ENCODE measurements around the gene ADISSP. TPM values are rescaled to one million over a fixed set of nuclear protein-coding genes. Genes with fewer than 3 reads are reported as not detected.

Gene ADISSP
- total and polyA plus RNA-seq, 2 of the 13 experiments (the other 11 are each of a cell fraction or from before 2014, with no cell fraction given), result 38.3 to 90.6 TPM

DNA sequence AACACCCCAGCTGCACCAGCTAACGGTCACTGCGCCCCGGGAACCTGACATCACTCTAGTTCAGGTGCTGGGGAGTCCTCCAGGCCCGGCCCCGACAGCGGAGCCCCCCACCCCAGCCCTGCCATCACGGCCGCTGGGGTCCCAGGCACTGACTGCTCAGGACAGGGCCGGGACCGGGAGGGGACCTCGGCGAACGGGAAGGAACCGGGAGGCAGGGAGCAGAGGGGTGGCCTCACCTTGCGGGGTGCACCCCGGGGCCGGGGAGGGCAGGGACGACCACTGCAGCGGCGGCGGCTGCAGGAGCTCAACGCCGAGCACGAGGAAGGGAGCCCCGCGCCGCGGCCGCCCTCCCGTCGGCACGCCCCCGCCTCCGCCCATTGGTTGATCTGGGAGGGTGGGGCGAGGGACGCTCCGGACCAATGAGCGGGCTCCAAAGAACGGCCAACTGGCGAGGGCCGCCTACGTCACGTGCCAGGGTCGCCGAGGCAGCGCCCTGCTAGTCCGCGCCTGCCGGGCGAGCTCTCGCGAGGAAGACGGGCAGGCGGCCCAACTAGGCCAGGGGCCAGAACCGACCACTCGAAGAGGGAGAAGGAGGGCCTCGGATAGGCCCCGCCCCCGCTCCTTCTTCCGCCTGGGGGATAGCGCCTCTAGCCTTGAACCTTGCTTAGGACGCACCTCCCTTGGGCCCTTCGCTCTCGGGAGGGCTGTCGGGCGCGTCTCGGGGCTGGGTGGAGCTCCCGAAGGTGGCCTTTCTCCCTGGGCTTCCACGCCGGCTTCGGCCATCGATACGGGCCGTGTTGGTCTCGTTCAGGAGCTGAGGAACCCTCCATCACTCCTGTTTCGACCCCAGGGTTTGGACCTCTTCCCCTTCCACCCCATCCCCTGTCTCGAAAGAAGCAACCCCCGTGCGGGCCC lies at the start of gene ADISSP (continued):
- peak; percentile 82; the same call in 1 of the 2 replicates for TF ChIP-seq RXRB (CRISPR knock-in tag; IDR thresholded peaks at IDR 0.05; ENCODE audit: borderline replicate concordance)
- TF ChIP-seq ZFYVE20 (CRISPR knock-in tag; IDR thresholded peaks at IDR 0.05; ENCODE audit: borderline replicate concordance, low read depth), result peak; percentile 92; the same call in 1 of the 2 replicates
- TF ChIP-seq ZNF777 (CRISPR knock-in tag; IDR thresholded peaks at IDR 0.05), result peak; percentile 62
- peak; percentile 73; the same call in 1 of the 2 replicates for TF ChIP-seq GTF2F1 (IDR thresholded peaks at IDR 0.05; ENCODE audit: low read length)
- TF ChIP-seq SP4 (CRISPR knock-in tag; IDR thresholded peaks at IDR 0.05), result peak; percentile 98
- peak; percentile 85; the same call in 1 of the 2 replicates for TF ChIP-seq ZNF441 (CRISPR knock-in tag; IDR thresholded peaks at IDR 0.05; ENCODE audit: borderline replicate concordance)
- TF ChIP-seq POGZ (CRISPR knock-in tag; IDR thresholded peaks at IDR 0.05), result peak; percentile 86
- TF ChIP-seq, protein P1, sequence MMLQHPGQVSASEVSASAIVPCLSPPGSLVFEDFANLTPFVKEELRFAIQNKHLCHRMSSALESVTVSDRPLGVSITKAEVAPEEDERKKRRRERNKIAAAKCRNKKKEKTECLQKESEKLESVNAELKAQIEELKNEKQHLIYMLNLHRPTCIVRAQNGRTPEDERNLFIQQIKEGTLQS (CRISPR knock-in tag; IDR thresholded peaks at IDR 0.05), result no peak; the same call in 1 of the 2 replicates
- peak; percentile 92 for TF ChIP-seq TBX2 (CRISPR knock-in tag; IDR thresholded peaks at IDR 0.05; ENCODE audit: borderline replicate concordance)
- peak; percentile 90; the same call in 1 of the 2 replicates for TF ChIP-seq ZNF510 (CRISPR knock-in tag; IDR thresholded peaks at IDR 0.05; ENCODE audit: low read depth)
- peak; percentile 97 for TF ChIP-seq ZNF414 (CRISPR knock-in tag; IDR thresholded peaks at IDR 0.05)
- no peak for TF ChIP-seq CHD4 (IDR thresholded peaks at IDR 0.05; ENCODE audit: borderline replicate concordance, low read length)
- no peak for TF ChIP-seq ZNF460 (CRISPR knock-in tag; IDR thresholded peaks at IDR 0.05; ENCODE audit: borderline replicate concordance)
- peak; percentile 54 for TF ChIP-seq SKI (IDR thresholded peaks at IDR 0.05; ENCODE audit: partially characterized antibody)
- TF ChIP-seq ZBTB7A (CRISPR knock-in tag; IDR thresholded peaks at IDR 0.05), result peak; percentile 87
- peak; percentile 49 for TF ChIP-seq ZNF567 (CRISPR knock-in tag; IDR thresholded peaks at IDR 0.05; ENCODE audit: borderline replicate concordance)
- no peak; the same call in 1 of the 2 replicates for TF ChIP-seq ZFP36L2 (CRISPR knock-in tag; IDR thresholded peaks at IDR 0.05)
- no peak for TF ChIP-seq ZSCAN22 (CRISPR knock-in tag; IDR thresholded peaks at IDR 0.05)
- TF ChIP-seq, protein P2, sequence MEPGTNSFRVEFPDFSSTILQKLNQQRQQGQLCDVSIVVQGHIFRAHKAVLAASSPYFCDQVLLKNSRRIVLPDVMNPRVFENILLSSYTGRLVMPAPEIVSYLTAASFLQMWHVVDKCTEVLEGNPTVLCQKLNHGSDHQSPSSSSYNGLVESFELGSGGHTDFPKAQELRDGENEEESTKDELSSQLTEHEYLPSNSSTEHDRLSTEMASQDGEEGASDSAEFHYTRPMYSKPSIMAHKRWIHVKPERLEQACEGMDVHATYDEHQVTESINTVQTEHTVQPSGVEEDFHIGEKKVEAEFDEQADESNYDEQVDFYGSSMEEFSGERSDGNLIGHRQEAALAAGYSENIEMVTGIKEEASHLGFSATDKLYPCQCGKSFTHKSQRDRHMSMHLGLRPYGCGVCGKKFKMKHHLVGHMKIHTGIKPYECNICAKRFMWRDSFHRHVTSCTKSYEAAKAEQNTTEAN (CRISPR knock-in tag; conservative IDR thresholded peaks at IDR 0.05), result peak; percentile 87; the same call in 1 of the 2 replicates
- 0 out of 2 replicates have a peak, but pooled peaks have one; percentile 63 for TF ChIP-seq GFI1 (CRISPR knock-in tag; IDR thresholded peaks at IDR 0.05; ENCODE audit: borderline replicate concordance)
- TF ChIP-seq ZNF260 (CRISPR knock-in tag; IDR thresholded peaks at IDR 0.05; ENCODE audit: borderline replicate concordance, low read depth), result no peak

All from HepG2 (cell line).